ENCODE measurements around the gene PRDM15. TPM values are rescaled to one million over a fixed set of nuclear protein-coding genes. Genes with fewer than 3 reads are reported as not detected.

PRDM15 gene
- total and polyA plus RNA-seq, 4 donors, result 1.2 to 5.7 (median 2.1) TPM

GRCh38 chr21:41816583-41817165 lies 62.5 kb downstream of the PRDM15 start:
- no peak overlapping the region for H3K4me3 ChIP-seq (ENCODE audit: low read depth in 1 of 3, low read length in 3 of 3)
- TF ChIP-seq HNF4A (conservative IDR thresholded peaks at IDR 0.05) (no peak), CTCF (IDR thresholded peaks at IDR 0.05; ENCODE audit: low read depth, low read length, missing input control) (peak; percentile 71), RAD21 (IDR thresholded peaks at IDR 0.05) (peak; percentile 80 to 88)
- H3K9me3 ChIP-seq (ENCODE audit: control insufficient read depth in 4 of 4, low read length in 3 of 4), result no peaks in the 10 kb centered on the region
- no peak overlapping the region for H3K9ac ChIP-seq (ENCODE audit: low read depth in 1 of 2, low read length in 2 of 2)
- no peaks in the 10 kb centered on the region for H3K4me1 ChIP-seq (ENCODE audit: control insufficient read depth in 4 of 4, insufficient read depth in 4 of 4, low read length in 3 of 4)
- 22% methylated on average over 12 of the region's 12 CpGs for WGBS
- no peaks in the 10 kb centered on the region for H3K27me3 ChIP-seq (ENCODE audit: control insufficient read depth in 4 of 4, insufficient read depth in 4 of 4, low read length in 3 of 4)
- H3K27ac ChIP-seq (ENCODE audit: low read depth in 1 of 2, low read length in 2 of 2), result no peak overlapping the region
- DNase-seq (ENCODE audit: low spot score), result peak; percentile 60
- H3K36me3 ChIP-seq (ENCODE audit: control insufficient read depth in 4 of 4, insufficient read depth in 3 of 4, low read depth in 1 of 4, low read length in 3 of 4), result peaks cover 0 to 12% (median 6%) of the 10 kb centered on the region in 4 donors

- Histone ChIP-seq H3K9me3 (ENCODE audit: control insufficient read depth in 4 of 4, low read length in 3 of 4) (no peaks in the 10 kb centered on the region), H3K9ac (ENCODE audit: low read depth in 1 of 2, low read length in 2 of 2) (no peak overlapping the region), H3K36me3 (ENCODE audit: control insufficient read depth in 4 of 4, insufficient read depth in 3 of 4, low read depth in 1 of 4, low read length in 3 of 4) (peaks cover 0 to 11% (median 7%) of the 10 kb centered on the region in 4 donors), H3K4me1 (ENCODE audit: control insufficient read depth in 4 of 4, insufficient read depth in 4 of 4, low read length in 3 of 4) (no peaks in the 10 kb centered on the region), H3K4me3 (ENCODE audit: low read depth in 1 of 3, low read length in 3 of 3) (no peak overlapping the region), H3K27me3 (ENCODE audit: control insufficient read depth in 4 of 4, insufficient read depth in 4 of 4, low read length in 3 of 4) (no peaks in the 10 kb centered on the region), H3K27ac (ENCODE audit: low read depth in 1 of 2, low read length in 2 of 2) (no peak overlapping the region)
- TF ChIP-seq TAF1 (conservative IDR thresholded peaks at IDR 0.05) (no peak), CTCF (IDR thresholded peaks at IDR 0.05; ENCODE audit: low read depth, low read length, missing input control) (no peak), SP1 (IDR thresholded peaks at IDR 0.05) (no peak), ATF3 (IDR thresholded peaks at IDR 0.05) (no peak), HNF4A (conservative IDR thresholded peaks at IDR 0.05) (no peak), FOXA2 (IDR thresholded peaks at IDR 0.05) (no peak), ZBTB33 (IDR thresholded peaks at IDR 0.05) (no peak), JUND (IDR thresholded peaks at IDR 0.05) (no peak), HNF4G (IDR thresholded peaks at IDR 0.05) (no peak), RAD21 (IDR thresholded peaks at IDR 0.05) (no peak), NR2F2 (IDR thresholded peaks at IDR 0.05) (no peak), FOXA1 (IDR thresholded peaks at IDR 0.05) (no peak)
- DNase-seq (ENCODE audit: low spot score), result no peak
- WGBS, result 94% methylated on average over 50 of the region's 50 CpGs
Measured at GRCh38 chr21:41815652-41816582, 63.2 kb downstream of the PRDM15 start.

All from liver (tissue), 9 donors.